Fibroblast of villous mesenchyme (primary cell): Measurements from ENCODE around the gene JPH3. TPM values are rescaled to one million over a fixed set of nuclear protein-coding genes. Genes with fewer than 3 reads are reported as not detected.

ENCODE experiments used
- DNase-seq: peaks from one replicate; pipeline ENCODE4 v3.0.0-alpha.2; 2010; ENCODE audit warnings: low read depth
- H3K4me3 ChIP-seq: 2 replicates; pipeline ENCODE4 v1.5.1; 2011; ENCODE audit warnings: low read depth, mild to moderate bottlenecking, low read length
- CTCF ChIP-seq: IDR thresholded peaks from 2 replicates; pipeline ENCODE4 v1.5.1; 2012; ENCODE audit warnings: low read depth, mild to moderate bottlenecking, low read length; ENCODE audit not compliant: insufficient read depth
- total RNA-seq: library from RNA; depleted of rRNA; stranded (reverse); fragments of >200 nt; gene quantifications from 2 replicates; pipeline ENCODE4 v1.2.3, GENCODE V29; 2012

JPH3 gene
- total RNA-seq, 1 donor = not detected

GRCh38 chr16:87641721-87642120, 39.4 kb downstream of the JPH3 start:
- DNase-seq = no peak
- no peak overlapping the region for H3K4me3 ChIP-seq
- TF ChIP-seq CTCF = no peak

- H3K4me3 ChIP-seq = no peak overlapping the region
- no peak for TF ChIP-seq CTCF
- no peak for DNase-seq
These were observed 40.2 kb downstream of the JPH3 start for GRCh38 chr16:87642491-87642890.

- no peak overlapping the region for H3K4me3 ChIP-seq
- no peak for TF ChIP-seq CTCF
- no peak for DNase-seq
These were observed 41.9 kb downstream of the JPH3 start for GRCh38 chr16:87644186-87644585.

- DNase-seq = no peak
- no peak for TF ChIP-seq CTCF
- H3K4me3 ChIP-seq = no peak overlapping the region
These were observed 42.3 kb downstream of the JPH3 start for GRCh38 chr16:87644596-87644995.

GRCh38 chr16:87645802-87646201, 43.5 kb downstream of the JPH3 start:
- DNase-seq = no peak
- H3K4me3 ChIP-seq = no peak overlapping the region
- no peak for TF ChIP-seq CTCF

GRCh38 chr16:87647431-87648185, 45.3 kb downstream of the JPH3 start:
- no peak overlapping the region for H3K4me3 ChIP-seq
- no peak for DNase-seq
- no peak for TF ChIP-seq CTCF

- no peak for DNase-seq
- no peak overlapping the region for H3K4me3 ChIP-seq
- no peak for TF ChIP-seq CTCF
These were observed 45.9 kb downstream of the JPH3 start for GRCh38 chr16:87648236-87648635.
